ENCODE measurements around the gene KLHL4.
"Not testable (repeated sequence)": the region's sequence is repeated elsewhere in the genome, so short reads cannot be mapped to it uniquely, and the experiment has no call there.

The KLHL4 gene

DNA sequence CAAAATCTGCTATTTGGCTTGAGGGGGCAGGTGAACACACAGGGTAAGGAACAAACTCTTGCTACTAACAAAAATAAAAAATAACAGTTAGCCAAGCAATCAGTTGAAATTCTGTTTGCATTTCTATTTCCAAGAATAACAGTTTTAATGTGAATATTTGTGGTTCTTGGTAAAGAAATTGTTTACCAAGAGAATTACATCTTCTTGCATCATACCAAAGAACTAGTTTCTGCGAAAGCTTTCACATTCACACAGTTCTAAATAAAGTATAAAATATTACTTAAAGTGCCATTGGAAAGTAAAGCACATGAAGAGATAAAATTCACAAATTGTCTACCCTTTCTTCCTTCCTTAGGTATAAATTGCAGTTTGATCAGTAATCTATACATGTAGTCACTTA lies 54.4 kb downstream of the KLHL4 start:
- Histone ChIP-seq H3K4me3 (ENCODE audit: low read length) (no peak overlapping the region), H3K4me1 (ENCODE audit: control insufficient read depth, insufficient read depth, low read length) (peaks cover 12% of the 10 kb centered on the region), H3K9ac (ENCODE audit: low read depth, low read length) (no peak overlapping the region), H3K36me3 (ENCODE audit: insufficient read depth, low read length) (no peaks in the 10 kb centered on the region), H3K27me3 (ENCODE audit: control insufficient read depth, insufficient read depth, low read length) (no peaks in the 10 kb centered on the region), H3K9me3 (replicated peaks; ENCODE audit: low read length) (no peaks in the 10 kb centered on the region), H3K4me2 (ENCODE audit: low read length) (peak overlapping the region; percentile 21)

DNA sequence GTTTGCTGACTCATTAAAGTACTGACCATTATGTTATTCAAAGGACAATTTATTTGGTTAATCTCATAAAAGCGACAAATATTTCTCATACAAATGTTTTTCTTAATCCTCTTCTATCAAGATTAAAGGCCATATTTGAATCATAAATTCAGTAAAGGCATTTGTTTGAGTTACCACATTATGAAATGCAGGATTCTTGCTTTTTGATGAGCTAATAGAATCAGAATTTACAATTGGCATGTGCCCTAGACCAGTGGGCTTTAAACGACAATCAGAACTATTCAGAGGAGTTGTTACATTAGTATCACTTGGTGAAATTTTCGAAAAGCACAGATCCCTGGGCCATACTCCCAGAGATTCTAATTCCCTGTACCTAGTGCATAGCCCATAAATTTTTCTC lies 55.3 kb downstream of the KLHL4 start:
- peaks cover 12% of the 10 kb centered on the region for H3K4me1 ChIP-seq (ENCODE audit: control insufficient read depth, insufficient read depth, low read length)
- no peak overlapping the region for H3K9ac ChIP-seq (ENCODE audit: low read depth, low read length)
- H3K36me3 ChIP-seq (ENCODE audit: insufficient read depth, low read length): no peaks in the 10 kb centered on the region
- H3K9me3 ChIP-seq (replicated peaks; ENCODE audit: low read length): no peaks in the 10 kb centered on the region
- peak overlapping the region; percentile 21 for H3K4me2 ChIP-seq (ENCODE audit: low read length)
- no peaks in the 10 kb centered on the region for H3K27me3 ChIP-seq (ENCODE audit: control insufficient read depth, insufficient read depth, low read length)
- H3K4me3 ChIP-seq (ENCODE audit: low read length): no peak overlapping the region

DNA sequence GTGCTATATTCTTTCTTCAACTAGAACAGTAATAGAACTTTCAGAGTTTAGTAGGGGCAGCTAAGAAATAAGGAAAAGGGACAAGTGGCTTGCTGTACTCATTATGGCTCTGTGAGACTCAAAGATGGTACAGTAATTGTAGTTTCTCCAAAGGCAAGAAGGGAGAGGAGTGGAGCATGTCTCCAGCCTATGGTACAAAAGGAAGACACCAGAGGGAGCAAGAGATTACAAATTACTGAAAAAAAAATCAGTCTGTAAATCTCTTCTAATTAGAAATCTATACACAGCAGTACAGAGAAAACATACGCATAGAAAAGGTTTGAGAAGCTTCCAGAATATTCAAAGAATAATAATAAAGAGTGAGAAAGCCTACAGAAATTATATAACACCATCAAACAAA lies 61.4 kb downstream of the KLHL4 start:
- H3K27me3 ChIP-seq (ENCODE audit: control insufficient read depth, insufficient read depth, low read length): no peaks in the 10 kb centered on the region
- no peaks in the 10 kb centered on the region for H3K9me3 ChIP-seq (replicated peaks; ENCODE audit: low read length)
- H3K36me3 ChIP-seq (ENCODE audit: insufficient read depth, low read length): no peaks in the 10 kb centered on the region
- H3K9ac ChIP-seq (ENCODE audit: low read depth, low read length): no peak overlapping the region
- H3K4me3 ChIP-seq (ENCODE audit: low read length): no peak overlapping the region
- H3K4me2 ChIP-seq (ENCODE audit: low read length): no peak overlapping the region
- H3K4me1 ChIP-seq (ENCODE audit: control insufficient read depth, insufficient read depth, low read length): no peaks in the 10 kb centered on the region

DNA sequence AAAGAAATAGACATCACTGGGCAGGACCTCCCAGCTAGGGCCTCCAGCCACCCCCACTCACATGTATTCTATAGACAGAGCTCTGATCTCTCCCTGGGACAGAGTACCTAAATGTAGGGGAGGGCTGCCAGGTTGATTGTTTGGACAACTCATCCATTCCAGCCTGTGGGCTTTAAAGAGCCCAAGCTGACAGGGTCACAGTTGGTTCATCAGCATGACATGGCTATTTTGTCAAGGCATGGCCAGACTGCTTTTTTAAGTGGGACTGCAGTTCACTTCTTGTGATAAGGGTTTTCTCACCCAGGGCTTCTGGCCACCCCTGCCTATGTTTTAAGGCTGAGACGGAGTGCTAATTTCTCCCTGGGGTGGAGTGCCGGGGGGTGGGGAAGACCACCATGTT lies 63.3 kb downstream of the KLHL4 start:
- H3K36me3 ChIP-seq (ENCODE audit: insufficient read depth, low read length): no peaks in the 10 kb centered on the region
- H3K9ac ChIP-seq (ENCODE audit: low read depth, low read length): no peak overlapping the region
- no peaks in the 10 kb centered on the region for H3K4me1 ChIP-seq (ENCODE audit: control insufficient read depth, insufficient read depth, low read length)
- H3K4me3 ChIP-seq (ENCODE audit: low read length): no peak overlapping the region
- H3K4me2 ChIP-seq (ENCODE audit: low read length): no peak overlapping the region
- no peaks in the 10 kb centered on the region for H3K27me3 ChIP-seq (ENCODE audit: control insufficient read depth, insufficient read depth, low read length)
- H3K9me3 ChIP-seq (replicated peaks; ENCODE audit: low read length): no peaks in the 10 kb centered on the region

DNA sequence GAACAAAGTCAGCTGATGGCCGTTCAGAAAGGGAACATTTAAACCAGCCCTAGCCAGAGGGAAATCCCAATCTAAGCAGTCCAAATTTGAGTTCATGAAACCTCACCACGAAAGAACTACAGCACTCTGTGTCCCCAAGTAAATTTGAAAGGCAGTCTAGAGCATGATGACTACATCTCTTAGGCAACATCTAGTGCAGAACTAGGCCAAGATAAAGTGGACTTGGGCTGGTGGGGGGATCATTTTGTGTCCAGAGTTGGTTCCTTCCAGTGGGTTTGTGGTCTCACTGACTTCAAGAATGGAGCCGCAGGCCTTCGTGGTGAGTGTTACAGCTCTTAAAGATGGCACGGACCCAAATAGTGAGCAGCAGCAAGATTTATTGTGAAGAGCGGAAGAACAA lies 64.9 kb downstream of the KLHL4 start:
- Histone ChIP-seq H3K36me3 (ENCODE audit: insufficient read depth, low read length) (no peaks in the 10 kb centered on the region), H3K4me2 (ENCODE audit: low read length) (no peak overlapping the region), H3K9me3 (replicated peaks; ENCODE audit: low read length) (no peaks in the 10 kb centered on the region), H3K27me3 (ENCODE audit: control insufficient read depth, insufficient read depth, low read length) (no peaks in the 10 kb centered on the region), H3K9ac (ENCODE audit: low read depth, low read length) (no peak overlapping the region), H3K4me3 (ENCODE audit: low read length) (no peak overlapping the region), H3K4me1 (ENCODE audit: control insufficient read depth, insufficient read depth, low read length) (no peaks in the 10 kb centered on the region)

DNA sequence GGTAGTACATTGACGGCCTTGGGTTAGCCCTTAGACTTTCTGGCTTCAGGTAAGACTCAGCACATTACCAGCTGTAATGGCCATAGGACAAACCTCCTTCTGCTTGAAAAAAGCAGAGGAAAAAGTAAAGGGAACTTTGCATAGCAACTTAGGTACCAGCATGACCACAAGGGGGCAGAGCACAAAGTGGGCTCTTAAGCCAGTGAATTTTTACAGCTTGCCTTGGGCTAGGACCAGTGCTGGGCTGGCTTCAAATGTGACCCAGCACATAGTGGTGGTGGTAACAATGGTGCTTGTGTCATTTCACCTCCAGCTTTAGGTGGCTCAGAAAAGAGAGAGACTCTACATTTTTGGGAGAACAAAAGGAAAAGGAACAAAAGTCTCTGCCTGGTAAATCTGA lies 66.1 kb downstream of the KLHL4 start:
- Histone ChIP-seq H3K4me1 (ENCODE audit: control insufficient read depth, insufficient read depth, low read length) (no peaks in the 10 kb centered on the region), H3K9ac (ENCODE audit: low read depth, low read length) (no peak overlapping the region), H3K4me2 (ENCODE audit: low read length) (no peak overlapping the region), H3K36me3 (ENCODE audit: insufficient read depth, low read length) (no peaks in the 10 kb centered on the region), H3K4me3 (ENCODE audit: low read length) (no peak overlapping the region), H3K27me3 (ENCODE audit: control insufficient read depth, insufficient read depth, low read length) (no peaks in the 10 kb centered on the region), H3K9me3 (replicated peaks; ENCODE audit: low read length) (no peaks in the 10 kb centered on the region)

DNA sequence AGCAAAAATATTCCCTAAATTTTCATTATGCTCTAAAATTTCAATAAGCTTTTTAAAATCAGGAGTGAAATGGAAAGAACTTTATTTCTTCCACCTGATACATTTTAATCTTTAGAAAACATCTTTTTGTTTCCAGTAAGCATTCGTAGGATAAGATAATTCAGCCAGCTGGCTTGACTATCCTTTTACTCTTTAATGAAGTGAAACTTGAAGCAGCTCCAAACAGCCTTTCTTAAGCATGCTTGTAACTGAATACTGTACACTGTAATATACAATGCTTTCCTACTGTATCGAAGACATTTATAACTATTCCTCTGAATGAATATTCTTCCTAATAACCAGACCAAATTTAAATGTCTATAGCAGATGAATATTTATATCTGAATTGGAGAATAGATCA lies 98.8 kb downstream of the KLHL4 start:
- Histone ChIP-seq H3K9me3 (replicated peaks; ENCODE audit: low read length) (no peaks in the 10 kb centered on the region), H3K4me1 (ENCODE audit: control insufficient read depth, insufficient read depth, low read length) (no peaks in the 10 kb centered on the region), H3K4me3 (ENCODE audit: low read length) (no peak overlapping the region), H3K27me3 (ENCODE audit: control insufficient read depth, insufficient read depth, low read length) (no peaks in the 10 kb centered on the region), H3K9ac (ENCODE audit: low read depth, low read length) (no peak overlapping the region), H3K36me3 (ENCODE audit: insufficient read depth, low read length) (no peaks in the 10 kb centered on the region), H3K4me2 (ENCODE audit: low read length) (no peak overlapping the region)

DNA sequence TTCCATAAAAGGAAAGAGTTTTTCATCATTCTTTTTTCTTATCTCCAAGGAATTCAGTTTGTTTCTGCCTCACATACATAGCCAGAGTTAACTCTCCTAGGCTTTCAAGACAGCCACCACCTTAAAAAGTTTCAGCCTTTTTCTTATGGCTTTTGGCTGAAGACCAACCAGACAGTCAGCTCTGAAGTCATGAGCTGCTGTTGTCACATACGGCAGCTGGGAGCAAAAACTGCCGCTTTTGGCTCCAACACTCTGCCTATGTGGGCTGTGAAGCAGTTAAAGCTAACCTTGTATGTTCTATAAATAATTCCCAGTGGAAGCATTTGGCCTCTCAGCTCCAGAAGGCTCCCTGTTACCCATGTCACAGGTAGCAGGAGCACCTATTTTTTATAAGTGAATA lies 104.1 kb downstream of the KLHL4 start:
- Histone ChIP-seq H3K27me3 (ENCODE audit: control insufficient read depth, insufficient read depth, low read length) (peaks cover 3% of the 10 kb centered on the region), H3K9me3 (replicated peaks; ENCODE audit: low read length) (no peaks in the 10 kb centered on the region), H3K36me3 (ENCODE audit: insufficient read depth, low read length) (no peaks in the 10 kb centered on the region), H3K4me2 (ENCODE audit: low read length) (peak overlapping the region; percentile 40), H3K4me1 (ENCODE audit: control insufficient read depth, insufficient read depth, low read length) (no peaks in the 10 kb centered on the region), H3K9ac (ENCODE audit: low read depth, low read length) (no peak overlapping the region), H3K4me3 (ENCODE audit: low read length) (no peak overlapping the region)

DNA sequence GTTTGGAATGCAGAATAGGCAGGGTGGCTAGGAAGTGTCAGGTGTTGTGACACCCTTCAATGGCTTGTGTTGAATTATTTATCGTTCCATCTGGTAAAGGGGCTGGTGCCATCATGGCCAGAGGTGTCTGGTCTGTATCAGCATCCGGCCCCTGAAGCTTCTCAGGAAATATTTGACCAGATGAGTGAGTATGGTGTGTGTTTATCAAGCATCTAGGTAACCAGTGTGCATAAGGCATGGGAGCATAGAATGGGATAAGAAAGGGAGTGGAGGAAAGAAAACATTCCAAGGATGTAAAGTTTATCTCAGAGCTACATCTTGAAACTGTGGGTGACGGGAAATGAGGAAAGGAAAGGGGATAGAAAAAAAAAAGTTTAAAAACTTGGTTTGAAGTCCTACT lies 109.4 kb downstream of the KLHL4 start:
- H3K27me3 ChIP-seq (ENCODE audit: control insufficient read depth, insufficient read depth, low read length): no peaks in the 10 kb centered on the region
- no peaks in the 10 kb centered on the region for H3K36me3 ChIP-seq (ENCODE audit: insufficient read depth, low read length)
- H3K4me3 ChIP-seq (ENCODE audit: low read length): no peak overlapping the region
- no peak overlapping the region for H3K4me2 ChIP-seq (ENCODE audit: low read length)
- H3K9me3 ChIP-seq (replicated peaks; ENCODE audit: low read length): no peaks in the 10 kb centered on the region
- H3K9ac ChIP-seq (ENCODE audit: low read depth, low read length): no peak overlapping the region
- H3K4me1 ChIP-seq (ENCODE audit: control insufficient read depth, insufficient read depth, low read length): no peaks in the 10 kb centered on the region

DNA sequence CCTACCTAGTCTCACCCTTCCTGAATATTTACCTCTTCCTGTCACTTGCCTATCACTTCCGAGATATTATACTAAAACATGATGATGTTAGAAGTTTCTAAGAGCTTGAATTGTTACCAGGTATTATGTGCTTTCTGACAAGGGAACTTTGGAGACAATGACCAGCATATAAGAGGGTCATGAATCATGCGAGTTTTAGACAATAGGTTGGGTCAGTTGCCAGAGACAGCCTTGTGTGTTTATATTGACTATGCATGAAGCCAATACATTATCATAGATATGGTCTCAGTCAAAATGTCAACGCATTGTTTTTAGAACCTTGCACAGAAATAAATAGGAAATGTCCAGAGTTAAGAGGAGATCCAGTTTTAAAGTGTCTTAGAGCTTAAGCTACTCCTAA lies 116.8 kb downstream of the KLHL4 start:
- Histone ChIP-seq H3K4me1 (ENCODE audit: control insufficient read depth, insufficient read depth, low read length) (no peaks in the 10 kb centered on the region), H3K4me3 (ENCODE audit: low read length) (no peak overlapping the region), H3K9ac (ENCODE audit: low read depth, low read length) (no peak overlapping the region), H3K36me3 (ENCODE audit: insufficient read depth, low read length) (no peaks in the 10 kb centered on the region), H3K4me2 (ENCODE audit: low read length) (no peak overlapping the region), H3K9me3 (replicated peaks; ENCODE audit: low read length) (no peaks in the 10 kb centered on the region), H3K27me3 (ENCODE audit: control insufficient read depth, insufficient read depth, low read length) (no peaks in the 10 kb centered on the region)

DNA sequence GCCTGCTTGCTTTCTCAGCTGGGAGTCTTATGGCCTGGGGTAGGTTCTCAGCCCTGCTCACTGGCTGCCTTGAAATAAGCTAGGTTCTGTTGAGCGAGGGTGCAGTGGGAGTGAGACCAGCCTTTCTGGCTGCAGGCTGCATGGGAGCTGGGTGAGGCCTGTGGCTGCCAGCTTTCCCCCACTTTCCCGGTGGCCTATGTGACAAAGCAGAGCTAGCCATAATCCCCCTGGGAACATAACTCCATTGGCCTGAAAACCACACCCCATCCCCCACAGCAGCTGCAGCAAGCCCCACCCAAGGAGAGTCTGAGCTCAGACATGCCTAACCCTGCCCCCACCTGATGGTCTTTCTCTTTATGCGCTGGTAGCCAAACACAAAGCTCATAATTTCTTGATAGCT lies 118.9 kb downstream of the KLHL4 start:
- Histone ChIP-seq H3K36me3 (ENCODE audit: insufficient read depth, low read length) (no peaks in the 10 kb centered on the region), H3K9me3 (replicated peaks; ENCODE audit: low read length) (no peaks in the 10 kb centered on the region), H3K27me3 (ENCODE audit: control insufficient read depth, insufficient read depth, low read length) (no peaks in the 10 kb centered on the region), H3K4me2 (ENCODE audit: low read length) (no peak overlapping the region), H3K4me3 (ENCODE audit: low read length) (no peak overlapping the region), H3K4me1 (ENCODE audit: control insufficient read depth, insufficient read depth, low read length) (no peaks in the 10 kb centered on the region), H3K9ac (ENCODE audit: low read depth, low read length) (no peak overlapping the region)

DNA sequence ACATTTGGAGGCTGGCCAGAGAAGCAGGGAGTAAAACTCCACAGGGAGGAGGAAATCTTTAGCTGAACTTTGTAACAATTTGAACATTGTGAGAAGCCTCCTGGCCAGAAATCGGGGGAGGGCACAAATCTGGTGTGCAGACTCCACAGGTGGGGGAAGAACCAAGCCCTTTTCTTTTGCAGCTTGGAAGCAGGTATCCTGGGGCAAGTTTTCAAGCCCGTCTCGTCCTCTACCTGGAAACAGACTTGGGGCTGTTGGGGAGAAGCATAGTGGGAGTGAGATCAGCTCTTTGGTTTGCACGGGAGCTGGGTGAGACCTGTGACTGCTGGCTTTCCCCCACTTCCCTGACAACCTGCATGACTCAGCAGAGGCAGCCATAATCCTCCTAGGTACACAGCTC lies 123.8 kb downstream of the KLHL4 start:
- not testable (repeated sequence) for H3K4me1 ChIP-seq (ENCODE audit: control insufficient read depth, insufficient read depth, low read length); H3K27me3 ChIP-seq (ENCODE audit: control insufficient read depth, insufficient read depth, low read length); H3K4me2 ChIP-seq (ENCODE audit: low read length); H3K4me3 ChIP-seq (ENCODE audit: low read length); H3K9ac ChIP-seq (ENCODE audit: low read depth, low read length); H3K9me3 ChIP-seq (replicated peaks; ENCODE audit: low read length); H3K36me3 ChIP-seq (ENCODE audit: insufficient read depth, low read length)

DNA sequence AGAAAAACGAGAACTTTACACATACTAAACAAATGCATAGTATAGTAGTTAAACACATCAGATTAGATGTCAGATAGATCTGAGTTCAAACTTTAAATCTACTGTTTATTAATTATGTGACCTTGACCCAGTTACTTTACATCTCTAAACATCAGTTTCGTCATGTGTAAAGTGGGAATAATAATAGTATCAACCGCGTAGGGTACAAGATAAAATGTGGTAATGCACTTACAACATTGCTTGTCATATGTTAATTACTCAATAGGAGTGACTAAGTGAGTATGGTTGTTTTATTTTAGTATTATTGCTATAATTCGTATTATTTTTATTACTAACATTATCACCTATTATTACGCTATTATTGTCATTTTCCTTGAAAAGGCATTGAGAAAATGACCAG lies 144.2 kb downstream of the KLHL4 start:
- no peak overlapping the region for H3K4me3 ChIP-seq (ENCODE audit: low read length)
- H3K36me3 ChIP-seq (ENCODE audit: insufficient read depth, low read length): no peaks in the 10 kb centered on the region
- H3K27me3 ChIP-seq (ENCODE audit: control insufficient read depth, insufficient read depth, low read length): no peaks in the 10 kb centered on the region
- no peak overlapping the region for H3K9ac ChIP-seq (ENCODE audit: low read depth, low read length)
- no peaks in the 10 kb centered on the region for H3K9me3 ChIP-seq (replicated peaks; ENCODE audit: low read length)
- no peak overlapping the region for H3K4me2 ChIP-seq (ENCODE audit: low read length)
- peaks cover 7% of the 10 kb centered on the region for H3K4me1 ChIP-seq (ENCODE audit: control insufficient read depth, insufficient read depth, low read length)
